ENCODE measurements around the gene CLDN22.

DNA sequence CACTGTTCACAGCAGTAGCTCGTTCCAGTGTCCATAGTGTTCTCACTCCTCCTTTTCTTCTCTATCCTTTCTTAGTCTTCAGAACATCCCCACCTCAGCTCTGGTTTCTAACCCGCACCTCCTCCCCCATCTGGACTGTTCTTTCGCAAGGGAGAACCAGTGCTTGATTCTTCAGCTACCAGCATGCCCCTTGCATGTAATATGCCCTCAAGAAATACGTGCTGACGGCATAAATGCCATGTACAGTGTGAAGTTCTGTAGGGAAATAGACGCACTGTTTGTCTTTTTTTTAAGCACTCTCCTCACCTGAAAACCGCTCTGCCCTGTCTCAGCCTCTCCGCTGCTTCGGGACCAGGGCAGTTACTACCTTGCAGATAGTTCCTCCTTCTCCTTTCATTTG is 5.3 kb downstream of the CLDN22 start:
- TF ChIP-seq, protein P1, sequence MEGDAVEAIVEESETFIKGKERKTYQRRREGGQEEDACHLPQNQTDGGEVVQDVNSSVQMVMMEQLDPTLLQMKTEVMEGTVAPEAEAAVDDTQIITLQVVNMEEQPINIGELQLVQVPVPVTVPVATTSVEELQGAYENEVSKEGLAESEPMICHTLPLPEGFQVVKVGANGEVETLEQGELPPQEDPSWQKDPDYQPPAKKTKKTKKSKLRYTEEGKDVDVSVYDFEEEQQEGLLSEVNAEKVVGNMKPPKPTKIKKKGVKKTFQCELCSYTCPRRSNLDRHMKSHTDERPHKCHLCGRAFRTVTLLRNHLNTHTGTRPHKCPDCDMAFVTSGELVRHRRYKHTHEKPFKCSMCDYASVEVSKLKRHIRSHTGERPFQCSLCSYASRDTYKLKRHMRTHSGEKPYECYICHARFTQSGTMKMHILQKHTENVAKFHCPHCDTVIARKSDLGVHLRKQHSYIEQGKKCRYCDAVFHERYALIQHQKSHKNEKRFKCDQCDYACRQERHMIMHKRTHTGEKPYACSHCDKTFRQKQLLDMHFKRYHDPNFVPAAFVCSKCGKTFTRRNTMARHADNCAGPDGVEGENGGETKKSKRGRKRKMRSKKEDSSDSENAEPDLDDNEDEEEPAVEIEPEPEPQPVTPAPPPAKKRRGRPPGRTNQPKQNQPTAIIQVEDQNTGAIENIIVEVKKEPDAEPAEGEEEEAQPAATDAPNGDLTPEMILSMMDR (IDR thresholded peaks at IDR 0.05): no peak
- TF ChIP-seq POLR2A (IDR thresholded peaks at IDR 0.05): no peak
